ENCODE data around the gene CASK.

The CASK gene

DNA sequence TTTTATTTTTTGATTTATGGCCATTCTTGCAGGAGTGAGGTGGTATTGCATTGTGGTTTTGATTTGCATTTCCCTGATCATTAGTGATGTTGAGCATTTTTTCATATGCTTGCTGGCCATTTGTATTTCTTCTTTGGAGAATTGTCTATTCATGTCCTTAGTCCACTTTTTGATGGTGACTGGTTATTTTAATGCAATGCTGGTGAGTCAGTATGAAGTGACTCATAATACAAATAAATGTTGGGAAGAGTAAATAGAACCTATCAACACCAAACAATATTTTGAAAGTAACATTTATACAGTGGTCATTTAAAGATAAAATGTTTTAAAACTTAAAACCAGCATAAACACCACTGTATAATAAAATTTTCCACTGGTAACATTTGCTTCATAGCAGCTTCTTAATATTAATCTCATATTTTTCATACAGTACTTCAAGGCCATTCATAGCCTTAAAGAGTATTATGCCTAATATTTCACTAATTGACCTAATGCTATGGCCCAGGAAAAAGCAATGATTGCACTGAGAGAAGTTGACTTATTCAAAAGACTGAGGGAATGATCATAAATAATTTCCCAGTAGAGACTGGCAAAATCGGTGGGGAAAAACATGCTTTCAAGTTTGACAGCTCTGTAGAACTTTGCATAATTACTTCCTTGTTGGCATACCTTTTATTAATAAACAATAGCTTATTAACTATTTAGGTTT, 33.9 kb downstream of the CASK start:
- TF ChIP-seq, protein P1, sequence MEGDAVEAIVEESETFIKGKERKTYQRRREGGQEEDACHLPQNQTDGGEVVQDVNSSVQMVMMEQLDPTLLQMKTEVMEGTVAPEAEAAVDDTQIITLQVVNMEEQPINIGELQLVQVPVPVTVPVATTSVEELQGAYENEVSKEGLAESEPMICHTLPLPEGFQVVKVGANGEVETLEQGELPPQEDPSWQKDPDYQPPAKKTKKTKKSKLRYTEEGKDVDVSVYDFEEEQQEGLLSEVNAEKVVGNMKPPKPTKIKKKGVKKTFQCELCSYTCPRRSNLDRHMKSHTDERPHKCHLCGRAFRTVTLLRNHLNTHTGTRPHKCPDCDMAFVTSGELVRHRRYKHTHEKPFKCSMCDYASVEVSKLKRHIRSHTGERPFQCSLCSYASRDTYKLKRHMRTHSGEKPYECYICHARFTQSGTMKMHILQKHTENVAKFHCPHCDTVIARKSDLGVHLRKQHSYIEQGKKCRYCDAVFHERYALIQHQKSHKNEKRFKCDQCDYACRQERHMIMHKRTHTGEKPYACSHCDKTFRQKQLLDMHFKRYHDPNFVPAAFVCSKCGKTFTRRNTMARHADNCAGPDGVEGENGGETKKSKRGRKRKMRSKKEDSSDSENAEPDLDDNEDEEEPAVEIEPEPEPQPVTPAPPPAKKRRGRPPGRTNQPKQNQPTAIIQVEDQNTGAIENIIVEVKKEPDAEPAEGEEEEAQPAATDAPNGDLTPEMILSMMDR (IDR thresholded peaks at IDR 0.05; ENCODE audit: insufficient read depth, low read depth, low read length, missing control alignments): no peak
- peak; percentile 61 for DNase-seq (ENCODE audit: low read depth)
- H3K4me3 ChIP-seq (ENCODE audit: low read length): no peak overlapping the region

DNA sequence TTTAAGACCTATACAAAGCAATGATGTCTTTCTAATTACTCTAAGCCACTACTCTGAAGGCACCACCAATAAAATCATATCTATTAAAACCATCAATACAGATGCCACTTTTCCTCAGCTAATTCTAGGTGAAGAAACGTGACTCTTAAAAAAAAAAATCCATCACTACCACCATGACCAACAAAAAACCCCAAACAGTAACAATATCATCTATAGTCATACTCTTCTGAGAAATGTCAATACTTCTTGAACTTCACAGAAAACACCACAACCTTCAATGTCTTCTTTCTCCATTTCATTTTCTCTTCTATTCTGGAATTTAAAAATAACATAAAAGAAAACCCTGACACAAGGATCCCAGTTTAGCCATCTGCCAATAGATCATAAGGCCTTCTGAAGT, 35.7 kb downstream of the CASK start:
- TF ChIP-seq, protein P1 (IDR thresholded peaks at IDR 0.05; ENCODE audit: insufficient read depth, low read depth, low read length, missing control alignments): no peak
- DNase-seq (ENCODE audit: low read depth): no peak
- H3K4me3 ChIP-seq (ENCODE audit: low read length): no peak overlapping the region

DNA sequence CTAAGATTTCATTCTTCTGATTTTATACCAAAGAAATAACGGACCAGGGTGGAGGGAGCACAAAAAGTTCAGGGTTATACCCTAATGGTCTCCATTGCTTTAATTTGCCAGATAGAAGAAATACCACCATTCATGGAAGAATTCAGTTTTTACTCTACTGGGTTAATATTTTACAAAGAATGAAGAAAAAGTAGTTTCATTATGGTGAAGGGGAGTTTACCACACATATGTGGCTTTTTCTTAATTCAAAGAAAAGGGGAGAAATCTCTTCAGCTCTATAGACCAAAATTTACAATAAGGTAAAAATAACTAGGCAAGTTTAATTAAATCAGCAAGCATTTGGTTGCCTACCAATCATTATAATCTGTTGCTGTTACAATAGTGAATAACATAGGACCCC, 37.6 kb downstream of the CASK start:
- TF ChIP-seq, protein P1 (IDR thresholded peaks at IDR 0.05; ENCODE audit: insufficient read depth, low read depth, low read length, missing control alignments): no peak
- no peak overlapping the region for H3K4me3 ChIP-seq (ENCODE audit: low read length)
- no peak for DNase-seq (ENCODE audit: low read depth)

DNA sequence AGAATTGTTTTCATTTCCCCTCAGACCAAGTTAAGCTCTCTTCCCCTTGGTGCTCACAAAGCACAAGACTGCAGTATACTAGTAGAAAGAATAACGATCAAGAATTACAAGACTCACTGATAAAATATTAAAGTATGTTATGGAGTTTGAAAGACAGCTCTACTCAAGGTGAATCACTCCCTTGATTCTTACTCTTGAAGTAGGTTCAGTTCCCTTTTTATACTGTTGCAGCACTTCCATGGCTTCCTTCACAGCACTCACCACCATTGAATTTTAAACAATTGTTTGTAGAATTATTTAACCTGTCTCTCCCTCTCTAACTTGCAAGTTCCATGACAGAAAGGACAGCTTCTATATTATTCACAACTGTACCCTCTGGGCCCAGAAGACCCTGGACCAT, 42.2 kb downstream of the CASK start:
- no peak for DNase-seq (ENCODE audit: low read depth)
- TF ChIP-seq, protein P1 (IDR thresholded peaks at IDR 0.05; ENCODE audit: insufficient read depth, low read depth, low read length, missing control alignments): no peak
- no peak overlapping the region for H3K4me3 ChIP-seq (ENCODE audit: low read length)

DNA sequence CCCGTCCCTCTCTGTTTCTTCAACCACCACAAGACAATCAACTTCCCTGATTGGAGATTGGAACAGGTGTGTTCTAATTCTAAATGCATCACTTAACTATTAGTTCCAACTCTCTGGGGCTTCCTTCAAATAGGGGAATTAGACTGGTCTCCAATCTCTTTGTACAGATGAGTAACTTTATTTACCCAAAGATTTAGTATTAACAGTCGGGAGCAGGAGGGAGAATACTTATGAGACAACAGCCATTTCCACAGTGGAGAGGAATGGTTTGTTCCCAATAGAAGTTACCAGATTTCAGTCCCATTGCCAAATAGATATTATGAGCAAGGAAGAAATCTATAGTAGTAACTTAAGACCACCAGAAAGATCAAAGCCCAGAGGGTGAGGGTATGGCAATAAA, 46.2 kb downstream of the CASK start:
- no peak for DNase-seq (ENCODE audit: low read depth)
- TF ChIP-seq, protein P1 (IDR thresholded peaks at IDR 0.05; ENCODE audit: insufficient read depth, low read depth, low read length, missing control alignments): no peak

DNA sequence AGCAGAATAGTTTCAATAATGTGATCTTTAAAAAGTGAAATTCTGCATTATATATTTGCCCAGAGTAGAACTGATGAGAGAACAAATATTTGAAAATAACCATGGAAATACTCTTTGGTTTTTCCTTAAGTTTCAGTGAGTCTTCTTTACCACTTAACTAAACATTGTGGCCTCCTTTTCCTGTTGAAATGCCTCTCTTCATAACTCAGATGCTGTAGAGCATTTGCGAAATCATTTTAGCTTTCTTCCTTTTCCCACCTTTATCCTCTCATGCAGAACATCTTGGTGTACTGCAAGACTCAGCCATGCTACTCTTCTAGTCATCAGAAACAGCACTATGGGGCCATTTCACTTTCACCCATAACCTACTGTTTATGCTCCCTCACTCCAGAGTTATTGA, 48.2 kb downstream of the CASK start:
- DNase-seq (ENCODE audit: low read depth): no peak
- TF ChIP-seq, protein P1 (IDR thresholded peaks at IDR 0.05; ENCODE audit: insufficient read depth, low read depth, low read length, missing control alignments): no peak

More for the DNA sequence above, 46.2 kb downstream of the CASK start:
- H3K4me3 ChIP-seq (ENCODE audit: low read length): no peak overlapping the region

DNA sequence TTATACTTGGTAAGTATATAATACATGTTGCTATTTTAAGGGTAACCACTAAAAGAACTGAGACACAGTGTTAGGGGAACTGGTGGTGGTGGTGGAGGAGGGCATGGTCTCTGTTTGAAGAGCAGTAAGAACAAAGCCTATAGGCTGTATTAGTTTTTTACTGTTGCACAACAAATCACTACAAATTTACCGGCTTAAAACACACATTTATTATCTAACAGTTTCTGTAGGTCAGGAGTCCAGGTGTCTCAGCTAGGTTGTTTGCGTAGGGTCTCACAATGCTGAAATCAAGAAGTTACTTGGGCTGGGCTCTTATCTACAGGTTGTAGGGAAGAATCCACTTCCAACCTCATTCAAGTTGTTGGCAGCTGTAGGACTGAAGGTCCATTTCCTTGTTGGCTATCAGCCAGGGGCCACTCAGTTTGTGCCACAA, 52.6 kb downstream of the CASK start:
- H3K4me3 ChIP-seq (ENCODE audit: low read length): no peak overlapping the region
- DNase-seq (ENCODE audit: low read depth): no peak
- TF ChIP-seq, protein P1 (IDR thresholded peaks at IDR 0.05; ENCODE audit: insufficient read depth, low read depth, low read length, missing control alignments): no peak

More for the DNA sequence above, 48.2 kb downstream of the CASK start:
- no peak overlapping the region for H3K4me3 ChIP-seq (ENCODE audit: low read length)
